ENCODE data around the gene PKN2. TPM values are rescaled to one million over a fixed set of nuclear protein-coding genes. Genes with fewer than 3 reads are reported as not detected.

Gene PKN2
- total RNA-seq, 1 donor from 2014 or later: 37.5 TPM

DNA sequence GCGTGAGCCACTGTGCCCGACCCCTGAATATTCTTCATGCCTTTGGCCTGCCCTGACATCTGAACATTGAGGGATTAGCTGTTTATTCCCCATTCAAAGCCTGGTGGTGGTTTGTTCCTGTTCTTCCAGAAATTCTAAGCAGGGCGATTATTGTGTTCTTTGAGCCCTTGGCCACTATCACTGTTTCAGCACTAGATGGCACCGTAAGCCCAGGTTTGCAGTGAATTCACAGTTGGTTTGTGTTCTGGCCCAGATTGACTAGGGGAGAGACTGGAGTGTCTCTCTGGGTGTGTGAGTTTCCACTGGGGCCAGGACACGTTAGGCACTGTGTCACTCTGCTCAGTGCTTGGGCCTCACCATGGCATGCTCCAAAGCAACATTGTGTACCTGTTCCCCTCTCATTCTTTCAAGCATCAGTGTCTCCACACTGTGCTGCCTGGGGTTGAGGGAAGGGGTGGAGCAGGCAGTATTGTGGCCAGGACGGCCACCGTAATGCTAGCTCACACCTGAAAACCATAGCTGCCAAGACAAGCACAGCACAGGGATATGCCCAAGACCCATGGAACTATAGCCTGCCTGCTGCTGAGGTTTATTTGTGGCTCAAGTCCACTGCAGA is 52.7 kb downstream of the PKN2 start:
- H3K4me2 ChIP-seq (ENCODE audit: low read length): no peak overlapping the region
- peaks cover 9% of the 10 kb centered on the region for H3K36me3 Mint-ChIP-seq (ENCODE audit: low read depth, unreplicated experiment)
- H3K9ac ChIP-seq (ENCODE audit: low read length): no peak overlapping the region
- no peaks in the 10 kb centered on the region for H3K27me3 Mint-ChIP-seq (ENCODE audit: low read depth, unreplicated experiment)
- peak; percentile 39 for FAIRE-seq
- peaks cover 59% of the 10 kb centered on the region for H4K20me1 ChIP-seq (ENCODE audit: insufficient read depth, low read length)
- no peaks in the 10 kb centered on the region for H3K9me3 ChIP-seq (ENCODE audit: insufficient read depth, low read depth, low read length)
- H3K27ac ChIP-seq (ENCODE audit: low read depth, low read length): no peak overlapping the region
- H3K79me2 ChIP-seq (ENCODE audit: insufficient read depth, low read length): peaks cover 89% of the 10 kb centered on the region
- peaks cover 18% of the 10 kb centered on the region for H3K4me1 Mint-ChIP-seq (ENCODE audit: low read depth, unreplicated experiment)
- peak; percentile 15 for DNase-seq (ENCODE audit: low read depth)
- H3K4me1 ChIP-seq (ENCODE audit: insufficient read depth, low read length): peaks cover 3% of the 10 kb centered on the region
- peaks cover 10% of the 10 kb centered on the region for H3K9me3 Mint-ChIP-seq (ENCODE audit: unreplicated experiment)
- H2AFZ ChIP-seq (ENCODE audit: low read depth, low read length): no peak overlapping the region
- H3K27ac Mint-ChIP-seq (ENCODE audit: unreplicated experiment): no peak overlapping the region
- H3K4me3 ChIP-seq (ENCODE audit: insufficient read depth, low read depth, low read length): no peak overlapping the region
- no peak overlapping the region for H3K4me3 Mint-ChIP-seq (ENCODE audit: unreplicated experiment)
- H3K27me3 ChIP-seq (ENCODE audit: insufficient read depth, low read length): no peaks in the 10 kb centered on the region
- H3K36me3 ChIP-seq (ENCODE audit: insufficient read depth, low read length): no peaks in the 10 kb centered on the region
- no peak for TF ChIP-seq EZH2 (IDR thresholded peaks at IDR 0.05; ENCODE audit: insufficient read depth, low read length)
- TF ChIP-seq, protein P1, sequence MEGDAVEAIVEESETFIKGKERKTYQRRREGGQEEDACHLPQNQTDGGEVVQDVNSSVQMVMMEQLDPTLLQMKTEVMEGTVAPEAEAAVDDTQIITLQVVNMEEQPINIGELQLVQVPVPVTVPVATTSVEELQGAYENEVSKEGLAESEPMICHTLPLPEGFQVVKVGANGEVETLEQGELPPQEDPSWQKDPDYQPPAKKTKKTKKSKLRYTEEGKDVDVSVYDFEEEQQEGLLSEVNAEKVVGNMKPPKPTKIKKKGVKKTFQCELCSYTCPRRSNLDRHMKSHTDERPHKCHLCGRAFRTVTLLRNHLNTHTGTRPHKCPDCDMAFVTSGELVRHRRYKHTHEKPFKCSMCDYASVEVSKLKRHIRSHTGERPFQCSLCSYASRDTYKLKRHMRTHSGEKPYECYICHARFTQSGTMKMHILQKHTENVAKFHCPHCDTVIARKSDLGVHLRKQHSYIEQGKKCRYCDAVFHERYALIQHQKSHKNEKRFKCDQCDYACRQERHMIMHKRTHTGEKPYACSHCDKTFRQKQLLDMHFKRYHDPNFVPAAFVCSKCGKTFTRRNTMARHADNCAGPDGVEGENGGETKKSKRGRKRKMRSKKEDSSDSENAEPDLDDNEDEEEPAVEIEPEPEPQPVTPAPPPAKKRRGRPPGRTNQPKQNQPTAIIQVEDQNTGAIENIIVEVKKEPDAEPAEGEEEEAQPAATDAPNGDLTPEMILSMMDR (IDR thresholded peaks at IDR 0.05; ENCODE audit: insufficient read depth, low read depth, low read length): peak; percentile 85

DNA sequence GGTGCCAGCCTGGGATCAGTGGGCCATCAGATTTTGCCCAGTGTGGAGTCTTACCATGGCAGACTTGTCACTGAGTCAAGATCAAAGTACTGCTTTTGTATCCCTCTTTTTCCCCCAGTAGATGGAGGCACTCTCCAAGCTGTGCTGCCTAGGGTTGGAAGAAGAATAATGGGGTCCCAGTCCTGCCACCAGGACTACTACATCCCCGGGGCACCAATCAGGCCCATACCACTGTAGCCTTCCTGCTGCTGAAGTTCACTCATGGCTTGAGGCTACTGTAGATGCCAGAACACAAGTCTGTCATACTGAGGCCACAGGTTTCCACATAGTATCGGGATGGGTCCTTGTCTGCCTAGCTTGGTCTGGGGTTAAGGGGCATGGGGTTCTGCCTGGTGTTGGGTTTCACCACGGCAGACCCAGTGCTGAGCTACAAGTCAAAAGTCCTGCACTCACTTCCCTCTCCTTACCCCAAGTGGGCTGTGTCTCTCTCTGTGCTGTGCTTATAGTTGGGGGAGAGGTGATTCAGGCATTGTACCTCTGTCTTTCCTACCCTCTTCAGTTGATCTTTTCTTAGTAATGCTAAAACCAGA is 53.4 kb downstream of the PKN2 start:
- Mint-ChIP-seq H3K4me1 (ENCODE audit: low read depth, unreplicated experiment) (peaks cover 17% of the 10 kb centered on the region), H3K9me3 (ENCODE audit: unreplicated experiment) (peaks cover 10% of the 10 kb centered on the region), H3K36me3 (ENCODE audit: low read depth, unreplicated experiment) (peaks cover 9% of the 10 kb centered on the region), H3K27me3 (ENCODE audit: low read depth, unreplicated experiment) (no peaks in the 10 kb centered on the region), H3K27ac (ENCODE audit: unreplicated experiment) (no peak overlapping the region), H3K4me3 (ENCODE audit: unreplicated experiment) (no peak overlapping the region)
- H3K79me2 ChIP-seq (ENCODE audit: insufficient read depth, low read length): peaks cover 86% of the 10 kb centered on the region
- FAIRE-seq (no peak), DNase-seq (ENCODE audit: low read depth) (no peak)
- H3K9me3 ChIP-seq (ENCODE audit: insufficient read depth, low read depth, low read length): no peaks in the 10 kb centered on the region
- no peak overlapping the region for H3K4me3 ChIP-seq (ENCODE audit: insufficient read depth, low read depth, low read length)
- no peak overlapping the region for H2AFZ ChIP-seq (ENCODE audit: low read depth, low read length)
- H3K27ac ChIP-seq (ENCODE audit: low read depth, low read length): no peak overlapping the region
- H3K4me2 ChIP-seq (ENCODE audit: low read length): no peak overlapping the region
- TF ChIP-seq EZH2 (IDR thresholded peaks at IDR 0.05; ENCODE audit: insufficient read depth, low read length): no peak
- TF ChIP-seq, protein P1 (IDR thresholded peaks at IDR 0.05; ENCODE audit: insufficient read depth, low read depth, low read length): no peak
- H3K27me3 ChIP-seq (ENCODE audit: insufficient read depth, low read length): no peaks in the 10 kb centered on the region
- H3K4me1 ChIP-seq (ENCODE audit: insufficient read depth, low read length): no peaks in the 10 kb centered on the region
- H4K20me1 ChIP-seq (ENCODE audit: insufficient read depth, low read length): peaks cover 59% of the 10 kb centered on the region
- H3K36me3 ChIP-seq (ENCODE audit: insufficient read depth, low read length): no peaks in the 10 kb centered on the region
- no peak overlapping the region for H3K9ac ChIP-seq (ENCODE audit: low read length)

DNA sequence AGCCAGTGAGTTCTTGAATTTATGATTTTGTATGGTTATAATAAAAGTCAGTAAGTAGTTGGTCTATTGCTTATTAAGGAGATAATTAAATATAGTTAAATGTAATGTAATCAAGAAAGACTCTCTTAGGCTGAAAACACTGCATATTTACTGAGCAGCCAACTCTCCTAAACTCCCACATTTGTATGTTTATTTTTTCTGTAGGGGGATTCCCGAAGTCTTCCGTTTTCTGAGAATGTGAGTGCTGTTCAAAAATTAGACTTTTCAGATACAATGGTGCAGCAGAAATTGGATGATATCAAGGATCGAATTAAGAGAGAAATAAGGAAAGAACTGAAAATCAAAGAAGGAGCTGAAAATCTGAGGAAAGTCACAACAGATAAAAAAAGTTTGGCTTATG is 56.7 kb downstream of the PKN2 start:
- no peak overlapping the region for H3K27ac Mint-ChIP-seq (ENCODE audit: unreplicated experiment)
- Histone ChIP-seq H3K79me2 (ENCODE audit: insufficient read depth, low read length) (peaks cover 59% of the 10 kb centered on the region), H3K4me2 (ENCODE audit: low read length) (peak overlapping the region; percentile 10)

More for the DNA sequence above, 56.7 kb downstream of the PKN2 start:
- no peaks in the 10 kb centered on the region for H3K9me3 ChIP-seq (ENCODE audit: insufficient read depth, low read depth, low read length)
- no peak overlapping the region for H3K27ac ChIP-seq (ENCODE audit: low read depth, low read length)
- no peaks in the 10 kb centered on the region for H3K4me1 ChIP-seq (ENCODE audit: insufficient read depth, low read length)
- no peaks in the 10 kb centered on the region for H3K27me3 ChIP-seq (ENCODE audit: insufficient read depth, low read length)
- peak overlapping the region; percentile 10 for H3K4me3 Mint-ChIP-seq (ENCODE audit: unreplicated experiment)
- H3K27me3 Mint-ChIP-seq (ENCODE audit: low read depth, unreplicated experiment): no peaks in the 10 kb centered on the region
- no peak overlapping the region for H3K4me3 ChIP-seq (ENCODE audit: insufficient read depth, low read depth, low read length)
- no peak overlapping the region for H3K9ac ChIP-seq (ENCODE audit: low read length)
- H3K36me3 ChIP-seq (ENCODE audit: insufficient read depth, low read length): no peaks in the 10 kb centered on the region
- H4K20me1 ChIP-seq (ENCODE audit: insufficient read depth, low read length): peaks cover 33% of the 10 kb centered on the region
- H3K9me3 Mint-ChIP-seq (ENCODE audit: unreplicated experiment): peaks cover 5% of the 10 kb centered on the region
- DNase-seq (ENCODE audit: low read depth): no peak
- H2AFZ ChIP-seq (ENCODE audit: low read depth, low read length): no peak overlapping the region
- peaks cover 14% of the 10 kb centered on the region for H3K4me1 Mint-ChIP-seq (ENCODE audit: low read depth, unreplicated experiment)
- H3K36me3 Mint-ChIP-seq (ENCODE audit: low read depth, unreplicated experiment): peaks cover 4% of the 10 kb centered on the region
- no peak for TF ChIP-seq EZH2 (IDR thresholded peaks at IDR 0.05; ENCODE audit: insufficient read depth, low read length)
- TF ChIP-seq, protein P1 (IDR thresholded peaks at IDR 0.05; ENCODE audit: insufficient read depth, low read depth, low read length): no peak
- FAIRE-seq: no peak

Measured in astrocyte (in vitro differentiated cells and primary cell).